A673 (cell line): Measurements from ENCODE around the gene DEGS1.

Experiments
- CTCF ChIP-seq: fragments of 300-800, 200-600 bp; sonication (generic); conservative IDR thresholded peaks from 2 replicates; pipeline ENCODE4 v1.5.1; 2017; ENCODE audit warnings: low read depth, mild to moderate bottlenecking, antibody characterized with exemption, low read length, moderate library complexity, mixed read lengths
- EZH2 ChIP-seq: fragments of 200-600 bp; sonication (generic); IDR thresholded peaks from 2 replicates; pipeline ENCODE4 v1.6.1; 2017; ENCODE audit warnings: borderline replicate concordance, low read depth, mild to moderate bottlenecking, mixed read lengths, antibody characterized with exemption, low read length; ENCODE audit not compliant: poor library complexity, severe bottlenecking

GRCh38 chr1:224219011-224219611 is 36.1 kb downstream of the DEGS1 start:
- no peak for TF ChIP-seq EZH2
- TF ChIP-seq CTCF, result no peak
